Activated gamma-delta T cell (primary cell): ENCODE data around the gene RAPGEF2.
"Not testable (repeated sequence)": the region's sequence is repeated elsewhere in the genome, so short reads cannot be mapped to it uniquely, and the experiment has no call there.

Experiments
- DNase-seq: peaks from one replicate; lab custom pipeline; 2025; lab: John Stamatoyannopoulos, UW

RAPGEF2 gene

DNA sequence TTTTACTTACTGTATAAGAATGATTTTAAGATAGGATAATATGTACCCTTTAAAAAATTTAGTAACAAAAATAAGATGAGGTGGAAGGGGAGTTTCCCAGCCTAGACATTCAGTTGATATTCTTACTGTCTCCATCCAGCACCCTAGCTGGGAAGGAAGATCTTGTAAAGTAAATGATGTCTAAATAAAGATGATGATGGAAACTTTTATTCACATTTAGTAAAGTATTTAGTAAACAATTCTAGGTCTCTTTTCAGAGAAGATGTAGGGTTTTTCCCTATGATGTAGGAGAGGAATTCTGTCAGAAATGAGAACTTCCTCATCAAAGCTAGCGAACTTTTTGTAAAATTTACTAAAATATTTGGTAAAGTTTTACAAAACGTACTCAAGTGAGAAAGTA is 136.8 kb downstream of the RAPGEF2 start:
- DNase-seq = no peak

DNA sequence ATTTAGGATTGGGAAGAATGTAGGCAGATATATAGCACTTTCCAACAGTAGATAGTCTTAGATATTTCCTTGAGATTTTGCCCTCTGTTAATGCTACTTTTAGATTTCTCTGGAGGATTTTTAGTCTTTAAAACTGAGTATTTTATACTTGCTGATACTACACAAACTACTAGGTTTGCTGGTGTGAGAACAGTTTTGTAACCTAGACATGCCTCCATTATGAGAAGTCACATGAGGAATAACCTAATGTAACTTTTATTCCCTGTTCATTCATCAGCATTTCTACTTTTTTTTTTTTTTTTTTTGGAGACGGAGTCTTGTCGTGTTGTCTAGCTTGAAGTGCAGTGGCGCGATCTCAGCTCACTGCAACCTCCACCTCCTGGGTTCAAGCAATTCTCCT is 137.2 kb downstream of the RAPGEF2 start:
- no peak for DNase-seq

DNA sequence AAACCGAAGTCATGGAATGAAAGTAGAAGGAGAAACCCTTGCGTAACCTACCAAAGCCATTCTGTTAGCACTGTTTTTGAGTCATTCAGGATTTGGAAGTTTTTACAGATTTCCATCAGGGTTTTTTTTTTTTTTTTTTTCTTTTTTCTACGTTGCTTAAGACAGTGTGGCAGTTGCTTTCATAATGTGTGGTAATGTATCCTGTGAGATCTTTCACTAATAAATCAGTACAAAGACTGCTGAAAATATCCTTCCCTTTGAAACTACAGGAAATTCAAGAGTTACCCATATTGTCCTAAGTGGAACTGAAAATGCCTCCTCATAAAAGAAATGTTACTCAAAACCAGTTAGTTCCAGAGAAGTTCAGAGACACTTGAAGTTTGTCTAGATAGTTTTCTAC is 137.8 kb downstream of the RAPGEF2 start:
- no peak for DNase-seq

DNA sequence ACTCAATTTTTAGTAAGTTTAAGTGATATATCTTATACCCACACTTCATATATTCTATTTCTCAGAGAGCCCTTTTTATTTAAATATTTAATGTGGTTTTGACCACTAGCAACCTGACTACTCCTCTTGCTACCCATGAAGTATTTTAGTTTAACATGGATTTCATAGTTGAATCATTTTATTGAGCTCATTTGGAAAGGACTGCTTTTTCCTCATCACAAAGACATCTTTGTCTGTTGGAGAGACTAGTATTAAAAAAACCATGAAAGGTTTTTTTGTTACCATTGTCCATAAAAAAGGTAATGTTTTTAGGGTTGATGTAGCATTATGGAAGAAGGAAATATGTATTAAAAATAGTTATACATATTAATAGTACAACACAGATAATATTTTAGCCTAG is 139.5 kb downstream of the RAPGEF2 start:
- DNase-seq = no peak

DNA sequence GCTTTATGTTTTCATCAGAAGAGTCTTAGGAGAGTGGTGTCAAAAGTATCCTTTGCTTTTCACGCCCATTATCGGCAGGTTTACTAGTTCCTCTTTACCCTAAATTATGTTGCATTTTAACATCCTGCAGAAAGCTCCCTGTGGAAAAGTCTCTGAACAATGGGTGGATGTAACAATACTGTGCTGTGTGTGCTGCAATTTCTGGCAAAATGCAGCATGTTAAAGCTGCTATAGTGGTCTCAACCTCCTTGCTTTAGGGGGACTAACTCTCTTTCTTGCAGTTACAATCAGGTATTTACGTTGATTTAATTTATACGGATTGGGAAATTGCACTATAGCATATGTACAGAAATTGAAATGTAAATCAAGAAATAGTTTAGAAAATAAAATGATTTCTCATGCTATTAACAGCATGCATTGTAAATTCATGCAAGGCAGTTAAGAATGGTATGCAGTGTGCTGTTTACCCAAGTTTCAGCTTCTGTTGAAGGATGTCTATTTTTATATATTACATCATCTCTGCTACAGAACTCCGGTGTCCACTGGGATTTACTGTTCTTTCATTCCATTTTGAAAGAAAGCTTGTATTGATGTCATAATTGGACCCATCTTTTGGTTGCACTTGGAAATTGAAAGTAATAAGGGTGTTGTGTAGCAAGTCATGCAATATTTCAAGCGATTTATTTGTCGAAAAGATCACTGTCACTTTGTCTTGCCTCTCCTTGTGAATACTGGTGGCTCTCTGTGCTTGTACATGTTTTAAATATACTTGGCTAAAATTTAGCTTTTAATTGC is 145.7 kb downstream of the RAPGEF2 start:
- DNase-seq = no peak

DNA sequence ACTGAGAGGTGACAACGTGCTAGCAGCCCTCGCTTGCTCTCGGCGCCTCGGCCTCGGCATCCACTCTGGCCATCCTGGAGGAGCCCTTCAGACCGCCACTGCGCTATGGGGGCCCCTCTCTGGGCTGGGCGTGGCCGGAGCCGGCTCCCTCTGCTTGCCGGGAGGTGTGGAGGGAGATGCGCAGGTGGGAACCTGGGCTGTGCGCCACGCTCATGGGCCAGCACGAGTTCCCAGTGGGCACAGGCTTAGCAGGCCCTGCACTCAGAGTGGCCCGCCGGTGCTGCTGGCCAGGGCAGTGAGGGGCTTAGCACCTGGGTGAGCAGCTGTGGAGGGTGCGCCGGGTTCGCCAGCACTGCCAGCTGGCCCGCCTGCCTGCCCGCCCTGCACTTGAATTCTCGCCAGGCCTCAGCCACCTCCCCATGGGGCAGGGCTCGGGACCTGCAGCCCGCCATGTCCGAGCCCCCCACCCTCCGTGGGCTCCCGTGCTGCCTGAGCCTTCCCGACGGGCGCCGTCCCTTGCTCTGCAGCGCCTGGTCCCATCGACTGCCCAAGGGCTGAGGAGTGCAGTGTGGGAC is 148.0 kb downstream of the RAPGEF2 start:
- DNase-seq = peak; percentile 7

DNA sequence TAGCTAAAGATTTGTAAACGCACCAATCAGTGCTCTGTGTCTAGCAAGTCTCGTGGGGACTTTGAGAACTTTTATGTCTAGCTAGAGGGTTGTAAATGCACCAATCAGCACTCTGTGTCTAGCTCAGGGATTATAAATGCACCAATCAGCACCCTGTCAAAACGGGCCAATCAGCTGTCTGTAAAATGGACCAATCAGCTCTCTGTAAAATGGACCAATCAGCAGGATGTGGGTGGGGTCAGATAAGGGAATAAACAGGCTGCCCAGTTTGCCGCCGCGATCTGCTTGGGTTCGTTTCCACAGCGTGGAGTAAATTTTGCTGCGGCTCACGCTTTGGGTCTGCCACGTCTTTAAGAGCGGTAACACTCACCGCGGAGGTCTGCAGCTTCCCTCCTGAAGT is 148.7 kb downstream of the RAPGEF2 start:
- not testable (repeated sequence) for DNase-seq

DNA sequence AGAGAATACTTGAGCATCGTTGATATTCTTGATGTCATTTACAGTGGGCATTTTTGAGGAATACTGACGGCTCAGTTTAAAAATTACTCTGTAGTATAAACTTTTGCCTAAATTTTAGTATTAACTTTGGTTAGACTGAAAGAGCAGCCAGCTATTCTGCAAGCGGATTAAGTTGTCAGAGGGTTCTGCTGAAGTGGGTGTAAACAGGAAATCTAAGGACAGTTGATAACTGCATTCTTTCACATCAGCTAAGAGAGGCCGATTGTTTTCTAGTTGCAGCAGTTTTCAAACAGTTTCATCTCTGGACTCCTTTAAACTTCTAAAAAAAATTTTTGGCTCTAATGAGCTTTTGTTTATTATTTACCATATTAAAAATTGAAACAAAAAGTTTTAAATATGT is 149.6 kb downstream of the RAPGEF2 start:
- DNase-seq = no peak

DNA sequence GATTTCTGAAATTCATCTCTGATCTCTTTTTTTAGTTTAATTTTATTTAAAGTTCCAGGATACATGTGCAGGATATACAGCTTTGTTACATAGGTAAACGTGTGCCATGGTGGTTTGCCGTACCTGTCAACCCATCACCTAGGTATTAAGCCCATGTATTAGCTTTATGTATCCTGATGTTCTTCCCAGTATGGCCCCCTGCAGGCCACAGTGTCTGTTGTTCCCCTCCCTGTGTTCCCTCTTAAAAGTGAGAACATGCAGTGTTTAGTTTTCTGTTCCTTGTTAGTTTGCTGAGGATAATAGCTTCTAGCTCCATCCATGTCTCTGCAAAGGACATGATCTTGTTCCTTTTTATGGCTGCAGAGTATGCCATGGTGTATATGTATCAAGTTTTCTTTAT is 153.2 kb downstream of the RAPGEF2 start:
- DNase-seq = no peak

DNA sequence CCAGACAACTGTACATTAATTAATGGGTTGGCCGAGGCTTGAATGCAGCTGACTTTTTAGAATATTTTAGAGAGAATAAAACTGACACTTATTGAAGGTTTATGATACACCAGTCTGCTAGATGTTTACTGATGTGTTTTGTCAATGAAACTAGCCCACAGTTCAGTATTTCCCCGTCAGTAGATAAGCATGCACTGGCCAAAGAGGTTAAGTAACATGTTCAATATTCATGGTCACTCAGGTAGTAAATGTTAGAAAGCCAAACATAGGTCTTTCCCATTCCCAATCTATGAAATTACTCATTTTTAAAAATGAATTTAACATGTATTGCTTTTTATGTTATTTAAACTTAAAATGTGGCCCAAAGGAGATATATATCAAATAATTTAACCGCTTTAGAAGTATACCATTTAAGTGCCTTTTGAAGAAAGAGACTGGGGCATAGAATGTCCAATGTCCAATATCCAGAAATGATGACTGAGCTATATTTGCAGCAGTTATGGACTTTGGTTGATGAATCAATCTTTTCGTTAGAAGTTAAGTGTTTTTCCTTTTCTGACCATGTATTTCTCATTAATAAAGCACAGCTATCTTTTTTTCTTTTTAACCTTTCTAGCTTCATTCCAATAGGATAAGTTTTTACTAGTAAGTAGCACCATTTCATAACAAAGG is 156.1 kb downstream of the RAPGEF2 start:
- DNase-seq = no peak

DNA sequence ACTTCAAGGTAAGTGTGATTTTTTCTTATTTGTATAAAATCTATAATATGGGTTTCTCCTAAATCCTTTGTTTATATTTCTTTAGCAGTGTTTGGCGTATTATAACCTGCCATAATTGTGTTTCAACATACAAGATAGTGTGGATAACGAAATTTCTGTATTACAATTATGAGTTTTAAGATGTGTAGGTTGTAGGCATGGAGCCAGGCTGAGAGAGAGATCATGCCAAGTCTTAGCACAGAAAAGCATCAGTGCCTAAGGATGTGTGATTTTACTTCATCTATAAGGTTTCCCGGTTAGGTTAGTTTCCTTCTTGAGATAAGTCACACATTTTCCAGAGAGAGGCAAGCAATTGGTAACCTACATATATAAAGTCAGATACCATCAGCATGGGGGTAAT is 161.2 kb downstream of the RAPGEF2 start:
- no peak for DNase-seq

DNA sequence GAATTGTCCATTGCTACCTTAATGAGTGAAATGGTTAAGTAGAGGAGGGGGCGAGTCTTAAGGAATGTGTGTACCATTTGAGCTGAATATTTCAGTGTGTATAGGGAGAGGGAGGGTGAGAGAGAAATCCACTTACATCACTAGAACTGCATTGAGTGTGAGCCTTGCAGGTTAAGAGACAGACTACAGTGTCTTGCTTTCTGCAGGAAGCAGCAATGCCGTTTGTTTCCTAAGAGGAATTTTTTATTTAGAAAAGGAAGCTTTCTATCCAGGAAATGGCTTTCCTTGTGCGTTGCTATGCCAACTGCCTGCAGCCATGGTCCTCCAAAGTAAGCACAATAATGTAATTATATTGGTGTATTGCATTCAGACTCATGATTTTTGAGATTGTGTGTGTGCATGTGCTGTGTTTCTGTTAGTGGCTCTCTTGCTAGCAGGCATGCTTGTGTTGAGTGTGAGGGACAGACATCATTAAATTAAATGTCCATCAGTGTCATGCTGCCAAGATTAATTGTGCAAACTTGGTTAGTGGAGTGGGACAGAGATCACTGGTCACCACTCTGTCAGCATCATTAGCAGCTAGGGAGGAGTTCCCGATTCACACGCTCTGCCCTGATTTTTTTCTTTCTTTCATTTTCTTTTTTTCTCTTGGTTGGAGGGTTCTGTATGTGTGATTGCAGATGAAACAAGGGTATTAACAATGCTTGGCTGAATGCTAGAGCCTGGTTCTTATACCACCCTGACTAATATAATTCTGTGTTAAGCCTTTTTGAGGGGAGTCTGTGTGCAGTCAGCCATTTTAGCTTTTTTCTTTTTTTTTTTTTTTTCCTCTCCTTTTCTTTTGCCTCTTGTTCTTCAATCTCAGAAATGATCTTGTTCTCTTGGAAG is 164.3 kb downstream of the RAPGEF2 start:
- DNase-seq = no peak

DNA sequence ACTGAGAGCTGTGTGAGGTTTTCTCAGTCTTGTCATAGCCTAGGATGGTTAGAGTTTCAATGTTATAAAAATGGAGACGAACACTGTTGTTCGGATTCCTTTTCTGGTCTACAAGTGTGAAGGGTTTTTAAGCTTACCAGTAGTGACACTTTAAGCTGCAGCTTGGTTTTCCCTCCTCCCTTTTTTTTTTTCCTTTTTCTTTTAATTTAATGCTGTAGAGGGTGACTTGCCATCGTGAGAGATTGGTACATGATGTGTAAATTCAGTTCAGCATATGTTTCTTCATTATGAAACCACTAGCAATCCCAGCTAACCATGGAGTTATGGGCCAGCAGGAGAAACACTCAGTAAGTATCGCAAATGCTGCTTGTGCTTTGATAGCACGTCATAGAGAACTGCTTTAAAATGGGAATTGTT is 165.0 kb downstream of the RAPGEF2 start:
- DNase-seq = no peak

DNA sequence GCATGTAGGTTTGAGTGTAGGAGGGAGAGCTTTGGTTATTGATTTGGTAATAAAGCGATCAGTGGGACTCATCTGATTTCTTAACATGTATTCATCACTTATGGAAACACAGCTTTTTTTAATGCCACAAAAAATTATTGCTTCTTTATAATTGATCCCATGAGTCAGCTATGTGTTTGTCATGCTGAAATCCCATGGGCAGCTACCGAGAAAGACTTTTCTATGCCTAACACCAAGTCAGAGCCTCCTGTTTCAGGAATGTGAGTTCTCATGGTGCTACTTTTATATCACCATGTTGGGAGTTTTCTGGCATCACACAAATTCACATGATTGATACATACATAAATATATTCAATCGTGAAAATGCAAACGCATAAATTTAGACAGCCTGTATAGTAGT is 165.7 kb downstream of the RAPGEF2 start:
- no peak for DNase-seq

DNA sequence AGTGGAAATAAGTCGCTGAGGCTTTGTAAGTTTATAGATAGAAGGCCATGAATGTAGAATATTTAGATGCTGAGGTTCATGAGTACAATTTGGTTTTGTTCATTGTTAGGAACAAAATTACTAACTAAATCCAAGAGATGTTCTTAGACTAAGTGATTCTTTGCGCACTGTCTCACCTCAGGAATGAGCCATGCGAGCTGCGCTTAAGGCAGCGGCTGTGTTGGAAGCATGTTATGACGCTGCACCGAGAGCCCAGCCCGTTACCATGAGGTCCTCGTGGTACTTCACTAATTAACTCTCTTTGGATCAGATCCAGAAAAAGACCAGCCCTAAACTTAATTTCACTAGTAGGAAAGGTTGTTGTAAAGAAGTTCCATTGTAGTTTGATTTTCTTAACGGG is 166.2 kb downstream of the RAPGEF2 start:
- no peak for DNase-seq

DNA sequence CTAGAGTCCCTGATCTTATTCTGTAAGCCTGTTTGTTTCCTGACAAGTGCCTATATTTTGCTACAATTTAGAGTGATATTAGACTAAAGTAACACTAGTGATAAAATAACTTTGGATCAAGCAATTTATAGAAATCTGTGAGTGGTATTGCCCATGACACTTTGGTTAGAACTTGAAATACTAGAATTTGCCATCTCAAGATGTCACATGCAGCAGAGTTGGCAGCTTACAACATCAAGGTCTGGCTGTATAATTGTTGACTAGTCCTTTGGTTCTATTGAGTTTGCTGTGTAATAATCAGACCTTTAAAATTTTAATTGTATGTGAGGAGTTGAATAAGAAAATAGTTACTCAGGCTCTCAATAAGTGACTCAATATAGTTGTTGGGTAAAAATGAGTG is 167.1 kb downstream of the RAPGEF2 start:
- DNase-seq = no peak

DNA sequence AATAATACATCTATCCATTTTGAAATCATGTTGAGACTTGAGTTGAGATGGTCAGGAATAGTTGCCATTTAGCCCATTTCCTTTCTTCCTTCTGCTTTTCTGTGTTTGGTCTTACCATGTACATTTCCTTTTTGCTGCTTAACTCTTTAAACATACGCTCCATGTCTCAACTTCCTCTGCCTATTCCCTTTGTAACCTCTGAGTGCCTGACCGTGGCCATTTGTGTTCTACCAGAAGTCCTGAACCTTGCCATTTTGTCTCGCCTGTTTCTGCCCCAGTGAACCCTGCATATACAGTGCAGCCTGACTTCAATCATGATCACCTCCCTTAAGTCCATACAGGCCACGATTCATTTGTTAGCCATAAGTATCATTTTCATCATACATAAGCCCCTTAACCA is 169.0 kb downstream of the RAPGEF2 start:
- DNase-seq = no peak

DNA sequence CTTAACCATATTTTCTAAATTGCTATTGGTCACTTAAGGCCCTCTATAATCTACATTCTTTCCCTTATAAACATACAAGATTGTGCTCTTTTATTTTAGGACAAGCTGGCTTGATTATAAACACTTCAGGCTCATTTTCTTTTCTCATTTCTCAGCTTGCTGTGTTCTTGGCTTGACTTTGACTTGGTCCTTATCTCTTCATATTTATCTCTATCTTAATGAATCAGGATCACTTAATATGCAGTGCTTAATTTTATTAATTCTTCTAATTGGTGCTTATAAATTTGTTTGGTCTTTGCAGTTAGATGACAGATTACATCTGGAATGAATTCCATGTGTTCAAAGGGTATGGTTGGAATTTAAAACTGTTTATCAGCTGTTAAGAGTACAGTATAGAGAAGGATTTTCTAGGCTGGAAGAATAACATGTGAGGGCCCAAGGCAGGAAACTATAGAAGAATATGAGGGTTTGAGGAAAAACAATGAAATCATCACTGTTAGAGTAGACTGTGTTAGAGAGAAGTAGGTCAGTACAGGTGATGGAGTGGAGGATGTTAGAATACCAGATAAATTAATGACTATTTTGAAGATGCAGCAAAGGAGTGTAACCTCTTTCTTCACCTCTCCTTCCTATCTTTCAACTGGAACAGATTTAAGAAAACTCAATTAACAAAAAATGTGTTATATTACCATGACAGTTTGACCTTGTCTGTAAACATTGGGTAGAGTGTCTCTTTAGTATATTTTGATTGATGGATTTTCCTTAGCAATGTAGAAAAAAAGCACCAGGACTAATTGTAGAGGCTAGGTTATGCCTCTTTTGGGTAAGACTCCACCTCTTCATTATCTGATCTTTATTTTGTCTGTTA is 169.6 kb downstream of the RAPGEF2 start:
- no peak for DNase-seq

DNA sequence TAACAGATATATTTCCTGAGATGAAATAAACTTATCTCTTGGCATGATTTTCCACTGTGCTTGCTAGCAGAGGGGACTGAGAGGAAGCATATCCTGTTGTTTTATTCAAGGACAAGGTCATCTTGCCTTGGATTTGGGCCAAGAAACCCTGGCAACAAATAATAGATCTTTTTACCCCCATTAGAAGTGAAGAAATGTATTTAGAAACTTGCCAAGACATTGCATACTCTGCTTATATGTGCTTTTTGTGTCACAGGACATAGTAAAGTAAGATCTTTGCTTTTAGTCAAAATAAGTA is 170.2 kb downstream of the RAPGEF2 start:
- no peak for DNase-seq

DNA sequence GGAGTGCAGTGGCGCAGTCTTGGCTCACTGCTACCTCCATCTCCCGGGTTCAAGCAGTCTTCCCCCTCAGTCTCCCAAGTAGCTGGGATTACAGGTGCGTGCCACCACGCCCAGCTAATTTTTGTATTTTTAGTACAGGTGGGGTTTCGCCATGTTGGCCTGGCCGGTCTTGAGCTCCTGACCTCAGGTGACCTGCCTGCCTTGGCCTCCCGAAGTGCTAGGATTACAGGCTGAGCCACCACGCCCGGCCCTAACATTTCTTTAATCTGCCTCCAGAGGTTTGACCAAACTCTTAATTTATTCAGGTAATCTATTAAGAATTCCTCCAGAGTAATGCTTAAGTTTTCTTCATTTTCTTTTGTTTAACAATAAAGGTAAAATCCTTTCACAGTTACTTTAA is 171.0 kb downstream of the RAPGEF2 start:
- DNase-seq = no peak

DNA sequence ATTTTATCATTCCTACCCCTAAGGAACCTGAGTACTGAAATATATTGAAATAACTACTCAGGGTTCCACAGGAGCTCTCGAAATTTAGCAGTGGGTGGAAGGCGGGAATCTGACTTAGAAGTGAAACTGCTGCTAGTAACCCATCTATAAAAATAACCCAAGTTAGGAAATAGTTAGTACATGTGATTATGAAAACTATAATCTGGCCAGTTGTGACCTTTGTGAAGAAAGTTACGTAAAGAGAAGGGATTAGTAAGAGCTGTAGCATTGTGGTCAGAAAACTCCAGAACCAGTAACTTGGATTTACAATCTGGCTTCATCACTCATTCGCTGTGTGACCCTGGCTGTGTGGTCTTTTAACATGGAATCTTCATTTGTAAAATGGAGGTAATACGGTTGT is 175.5 kb downstream of the RAPGEF2 start:
- DNase-seq = no peak

DNA sequence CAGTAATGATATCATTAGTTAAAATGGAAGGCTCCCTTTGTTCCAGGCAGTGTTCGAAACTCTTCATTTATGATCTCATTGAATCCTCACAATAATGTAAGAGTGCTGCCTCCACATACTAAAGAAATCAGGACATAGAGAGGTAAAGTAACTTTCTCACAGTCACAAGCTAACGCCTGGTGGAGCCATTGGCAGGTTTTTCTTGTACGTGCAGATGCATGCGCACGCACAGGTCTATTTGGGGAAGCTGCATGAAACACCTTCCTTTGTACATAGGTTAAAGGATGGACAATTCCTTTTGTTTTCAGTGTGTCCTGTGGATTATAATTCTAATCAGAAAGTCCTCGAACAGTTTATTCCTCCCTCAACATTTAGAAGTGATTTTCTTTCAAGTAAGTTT is 176.2 kb downstream of the RAPGEF2 start:
- no peak for DNase-seq
